ENCODE data around the gene GRID1.

DNA sequence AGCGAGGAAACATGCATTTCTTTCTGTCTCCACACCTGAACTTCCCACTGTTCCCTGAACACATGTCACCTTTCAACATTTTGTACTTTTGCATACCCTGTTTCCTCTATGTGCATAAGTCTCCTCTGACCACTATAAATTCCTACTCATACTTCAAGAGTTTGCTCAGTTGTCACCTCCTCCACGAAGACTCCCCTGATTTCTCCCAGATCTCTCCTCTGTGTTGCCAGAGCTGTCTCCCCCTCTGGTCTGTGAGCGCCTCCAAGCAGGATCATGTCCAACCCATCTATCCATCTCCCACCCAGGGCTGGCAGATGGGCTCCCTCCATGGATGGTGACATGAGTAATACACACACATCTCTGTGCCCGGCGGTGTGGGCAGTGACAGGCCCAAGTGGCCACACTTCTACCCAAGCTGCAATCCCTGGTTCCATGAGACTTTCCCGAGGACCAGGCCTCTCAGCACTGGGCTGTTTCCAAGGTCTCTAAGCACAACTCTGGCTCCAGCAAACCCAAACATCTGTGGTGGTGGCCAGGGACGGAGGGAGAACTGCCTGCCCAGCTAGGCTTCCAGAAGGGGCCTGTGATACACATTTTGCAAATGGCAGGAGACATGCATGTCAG lies 135.9 kb downstream of the GRID1 start:
- TF ChIP-seq POLR2A (IDR thresholded peaks at IDR 0.05; ENCODE audit: low read length): no peak
- no peak for TF ChIP-seq GATA1 (IDR thresholded peaks at IDR 0.05; ENCODE audit: low read depth, low read length)

Data from erythroblast (primary cell).